A549 treated with AZD2906 at 1 μM for 4 hours (cell line): Measurements from ENCODE around the gene DYNAP. TPM values are rescaled to one million over a fixed set of nuclear protein-coding genes. Genes with fewer than 3 reads are reported as not detected.

Source experiments
- total RNA-seq: library from RNA; stranded (reverse); fragments of 200-300 nt; extraction: Qiagen RNA extraction; gene quantifications from 5 replicates; pipeline ENCODE4 v1.2.3, GENCODE V29; 2022

Gene DYNAP
- not detected in 5 replicates for total RNA-seq

GRCh38 chr18:54590945-54591344, at the start of gene DYNAP:
DYNAP (plus strand) TSS chr18:54591245; CDS start chr18:54591283, 38 bp downstream.

Other genes with a start within 250 kb of the DYNAP start
- gene STARD6, start 233.4 kb upstream of the DYNAP start, total RNA-seq: not detected in 5 replicates
- 2.1 to 3.2 TPM (median 3.0 TPM) in 5 replicates for gene C18orf54, start 233.3 kb upstream of the DYNAP start, total RNA-seq
- gene RAB27B, start 237.2 kb downstream of the DYNAP start, total RNA-seq: 11.0 to 16.7 TPM (median 13.1 TPM) in 5 replicates